Measurements from ENCODE around the gene HS1BP3.

DNA sequence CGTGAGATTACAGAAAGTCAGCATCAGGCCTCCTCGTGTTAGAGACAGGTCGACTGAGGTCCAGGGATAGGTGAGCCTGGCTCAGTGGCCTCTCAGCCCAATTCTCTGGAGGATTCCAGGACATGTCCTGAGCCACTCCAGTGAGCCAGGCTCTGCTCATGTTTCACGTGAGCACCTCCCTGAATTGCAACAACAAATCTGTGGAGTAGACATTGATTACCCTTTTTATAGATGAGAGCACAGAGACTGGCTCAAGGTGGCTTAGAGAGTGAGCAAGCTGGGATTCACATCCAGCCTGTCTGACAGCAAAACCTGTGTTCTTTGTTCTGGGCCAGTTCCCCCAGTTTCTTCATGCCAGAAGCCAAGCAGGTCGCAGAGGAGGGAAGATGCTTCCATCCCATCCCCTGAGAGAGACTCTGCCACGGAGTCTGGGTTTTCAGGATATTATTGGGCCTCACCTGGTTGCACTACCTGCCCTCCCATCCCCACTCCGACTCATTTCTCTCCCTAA is 46.4 kb downstream of the HS1BP3 start:
- TF ChIP-seq CTCF (IDR thresholded peaks at IDR 0.05; ENCODE audit: insufficient read depth, low read length, poor library complexity, severe bottlenecking) (no peak), EZH2phosphoT487 (conservative IDR thresholded peaks at IDR 0.05; ENCODE audit: low read length) (no peak)
